ENCODE results near the gene CLMN. TPM values are rescaled to one million over a fixed set of nuclear protein-coding genes. Genes with fewer than 3 reads are reported as not detected.
"Not testable (repeated sequence)": the region's sequence is repeated elsewhere in the genome, so short reads cannot be mapped to it uniquely, and the experiment has no call there.

Gene CLMN
- total and polyA plus RNA-seq, 2 donors, result 4.3 to 11.1 TPM

GRCh38 chr14:95141684-95142083 lies 178.0 kb downstream of the CLMN start:
- Histone ChIP-seq H3K36me3 (ENCODE audit: insufficient read depth) (no peaks in the 10 kb centered on the region), H3K4me3 (ENCODE audit: low read depth, low read length) (no peak overlapping the region), H3K27ac (ENCODE audit: low read depth) (no peak overlapping the region), H3K4me1 (ENCODE audit: insufficient read depth) (peaks cover 2% of the 10 kb centered on the region)
- WGBS, result 24% methylated on average over 1 of the region's 1 CpG
- peak; percentile 41 for DNase-seq (ENCODE audit: extremely low spot score)

GRCh38 chr14:95140060-95140858 lies 179.4 kb downstream of the CLMN start:
- no peak for DNase-seq (ENCODE audit: extremely low spot score)
- H3K4me1 ChIP-seq (ENCODE audit: insufficient read depth), result peaks cover 2% of the 10 kb centered on the region
- H3K36me3 ChIP-seq (ENCODE audit: insufficient read depth), result no peaks in the 10 kb centered on the region
- 63% methylated on average over 5 of the region's 5 CpGs for whole genome bisulfite sequencing
- H3K27ac ChIP-seq (ENCODE audit: low read depth), result peak overlapping the region; percentile 10
- H3K4me3 ChIP-seq (ENCODE audit: low read depth, low read length), result no peak overlapping the region

- DNase-seq (ENCODE audit: extremely low spot score), result no peak
- peaks cover 2% of the 10 kb centered on the region for H3K4me1 ChIP-seq (ENCODE audit: insufficient read depth)
- no CpG with 5 or more reads among the region's 1 CpG for WGBS
- H3K36me3 ChIP-seq (ENCODE audit: insufficient read depth), result no peaks in the 10 kb centered on the region
- H3K27ac ChIP-seq (ENCODE audit: low read depth), result no peak overlapping the region
- no peak overlapping the region for H3K4me3 ChIP-seq (ENCODE audit: low read depth, low read length)
Observed at GRCh38 chr14:95138876-95139275, 180.8 kb downstream of the CLMN start.

GRCh38 chr14:95138455-95138854 lies 181.3 kb downstream of the CLMN start:
- H3K4me3 ChIP-seq (ENCODE audit: low read depth, low read length); H3K36me3 ChIP-seq (ENCODE audit: insufficient read depth); H3K4me1 ChIP-seq (ENCODE audit: insufficient read depth); H3K27ac ChIP-seq (ENCODE audit: low read depth); DNase-seq (ENCODE audit: extremely low spot score): not testable (repeated sequence)
- 93% methylated on average over 4 of the region's 5 CpGs for WGBS

- no peaks in the 10 kb centered on the region for H3K36me3 ChIP-seq (ENCODE audit: insufficient read depth)
- no peak overlapping the region for H3K4me3 ChIP-seq (ENCODE audit: low read depth, low read length)
- WGBS, result 48% methylated on average over 5 of the region's 5 CpGs
- no peak overlapping the region for H3K27ac ChIP-seq (ENCODE audit: low read depth)
- no peak for DNase-seq (ENCODE audit: extremely low spot score)
- peaks cover 2% of the 10 kb centered on the region for H3K4me1 ChIP-seq (ENCODE audit: insufficient read depth)
Observed at GRCh38 chr14:95137804-95138167, 181.9 kb downstream of the CLMN start.

GRCh38 chr14:95137164-95137803 lies 182.4 kb downstream of the CLMN start:
- no peak for DNase-seq (ENCODE audit: extremely low spot score)
- Histone ChIP-seq H3K36me3 (ENCODE audit: insufficient read depth) (no peaks in the 10 kb centered on the region), H3K27ac (ENCODE audit: low read depth) (no peak overlapping the region), H3K4me3 (ENCODE audit: low read depth, low read length) (no peak overlapping the region), H3K4me1 (ENCODE audit: insufficient read depth) (peaks cover 2% of the 10 kb centered on the region)

- Histone ChIP-seq H3K4me3 (ENCODE audit: low read depth, low read length) (no peak overlapping the region), H3K4me1 (ENCODE audit: insufficient read depth) (peaks cover 2% of the 10 kb centered on the region), H3K27ac (ENCODE audit: low read depth) (no peak overlapping the region), H3K36me3 (ENCODE audit: insufficient read depth) (peaks cover 1% of the 10 kb centered on the region)
- 83% methylated on average over 1 of the region's 1 CpG for WGBS
- DNase-seq (ENCODE audit: extremely low spot score), result no peak
Observed at GRCh38 chr14:95136631-95137030, 183.1 kb downstream of the CLMN start.

- Histone ChIP-seq H3K27ac (ENCODE audit: low read depth) (no peak overlapping the region), H3K4me1 (ENCODE audit: insufficient read depth) (peaks cover 2% of the 10 kb centered on the region), H3K4me3 (ENCODE audit: low read depth, low read length) (no peak overlapping the region), H3K36me3 (ENCODE audit: insufficient read depth) (peaks cover 6% of the 10 kb centered on the region)
- DNase-seq (ENCODE audit: extremely low spot score), result no peak
- 92% methylated on average over 8 of the region's 8 CpGs for WGBS
Observed at GRCh38 chr14:95134304-95134933, 185.3 kb downstream of the CLMN start.

- Histone ChIP-seq H3K27ac (ENCODE audit: low read depth) (no peak overlapping the region), H3K4me1 (ENCODE audit: insufficient read depth) (peaks cover 2% of the 10 kb centered on the region), H3K4me3 (ENCODE audit: low read depth, low read length) (no peak overlapping the region), H3K36me3 (ENCODE audit: insufficient read depth) (peaks cover 8% of the 10 kb centered on the region)
- DNase-seq (ENCODE audit: extremely low spot score), result no peak
- WGBS, result 91% methylated on average over 2 of the region's 2 CpGs
Observed at GRCh38 chr14:95133282-95133681, 186.4 kb downstream of the CLMN start.

GRCh38 chr14:95132760-95133159 lies 186.9 kb downstream of the CLMN start:
- Histone ChIP-seq H3K27ac (ENCODE audit: low read depth) (no peak overlapping the region), H3K4me1 (ENCODE audit: insufficient read depth) (peaks cover 2% of the 10 kb centered on the region), H3K36me3 (ENCODE audit: insufficient read depth) (peaks cover 8% of the 10 kb centered on the region), H3K4me3 (ENCODE audit: low read depth, low read length) (no peak overlapping the region)
- WGBS, result 58% methylated on average over 5 of the region's 5 CpGs
- no peak for DNase-seq (ENCODE audit: extremely low spot score)

Small RNA genes lying within 50 kb of the gene (small RNA-seq; reads per million reads assigned to genes)
- gene MIR3173, result 0.18 reads per million

Other genes with a start within 250 kb of the CLMN start
- 146 TPM for gene DICER1, start 162.4 kb downstream of the CLMN start, total RNA-seq
- 15.4 TPM for gene DICER1, start 162.4 kb downstream of the CLMN start, polyA plus RNA-seq
- gene SYNE3, start 196.7 kb upstream of the CLMN start, total RNA-seq, result 14.6 TPM
- gene SYNE3, start 196.7 kb upstream of the CLMN start, polyA plus RNA-seq, result 4.5 TPM
- gene GLRX5, start 215.1 kb upstream of the CLMN start, total RNA-seq, result 28.9 TPM
- 39.4 TPM for gene GLRX5, start 215.1 kb upstream of the CLMN start, polyA plus RNA-seq

Measured in urinary bladder (tissue), 4 donors.